ENCODE data around the gene ZNF516.

- no peak for TF ChIP-seq ZNF19 (tag by site-specific recombination; IDR thresholded peaks at IDR 0.05; ENCODE audit: low read depth)
- TF ChIP-seq ZNF677 (tag by site-specific recombination; IDR thresholded peaks at IDR 0.05): no peak
- no peak for TF ChIP-seq CTCF (tag by site-specific recombination; IDR thresholded peaks at IDR 0.05)
- TF ChIP-seq ZBTB21 (tag by site-specific recombination; IDR thresholded peaks at IDR 0.05): no peak
- TF ChIP-seq SP2 (tag by site-specific recombination; IDR thresholded peaks at IDR 0.05): no peak
- no peak for TF ChIP-seq ZEB2 (tag by site-specific recombination; IDR thresholded peaks at IDR 0.05)
- no peak for TF ChIP-seq BCL11A (tag by site-specific recombination; IDR thresholded peaks at IDR 0.05; ENCODE audit: low read depth)
- TF ChIP-seq ZNF707 (tag by site-specific recombination; IDR thresholded peaks at IDR 0.05): no peak
Observed at GRCh38 chr18:76489081-76489480, 6.0 kb downstream of the ZNF516 start.

Measured in HEK293 (cell line).